Raji (cell line): Measurements from ENCODE around the gene SLC8B1.

Experiments
- POLR2A ChIP-seq: IDR thresholded peaks from 2 replicates; pipeline ENCODE4 v1.6.1; 2011; ENCODE audit warnings: low read depth, low read length, control low read depth; ENCODE audit not compliant: insufficient read depth

SLC8B1 gene

DNA sequence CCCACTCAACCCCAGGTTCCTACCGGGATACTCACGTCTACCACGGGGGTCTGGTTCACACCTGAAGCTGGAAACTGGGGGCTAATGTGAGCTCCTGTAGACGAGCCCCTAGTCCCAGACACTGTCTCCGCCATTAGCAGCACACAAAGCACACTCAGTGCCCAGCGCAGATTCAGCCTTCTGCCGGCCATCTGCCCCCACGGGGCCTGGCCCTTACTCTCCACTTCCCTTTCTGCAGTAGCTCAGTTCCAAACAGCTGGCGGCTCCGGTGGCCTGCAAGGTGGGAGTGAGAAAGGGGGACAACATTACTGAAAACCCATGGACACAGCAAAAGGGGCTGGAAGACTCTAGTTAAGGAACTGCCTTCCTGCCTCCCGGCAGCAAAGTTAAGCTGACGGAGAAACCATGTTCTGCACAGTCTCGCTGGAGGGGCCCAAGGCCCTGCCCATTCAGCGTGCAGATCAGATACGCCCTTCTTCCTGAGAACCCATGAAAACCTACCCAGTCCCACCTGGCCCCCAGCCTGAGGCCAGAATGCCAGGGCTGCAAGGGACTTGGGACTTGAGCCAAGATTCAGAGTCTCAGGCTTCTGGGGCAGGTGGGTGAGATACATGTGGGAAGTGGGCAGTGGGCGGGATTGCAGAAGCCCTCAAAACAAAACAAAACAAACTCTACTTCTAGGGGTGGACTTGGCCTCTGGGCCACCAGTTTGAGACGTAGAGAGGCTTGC lies 2.1 kb downstream of the SLC8B1 start:
- TF ChIP-seq POLR2A: no peak

DNA sequence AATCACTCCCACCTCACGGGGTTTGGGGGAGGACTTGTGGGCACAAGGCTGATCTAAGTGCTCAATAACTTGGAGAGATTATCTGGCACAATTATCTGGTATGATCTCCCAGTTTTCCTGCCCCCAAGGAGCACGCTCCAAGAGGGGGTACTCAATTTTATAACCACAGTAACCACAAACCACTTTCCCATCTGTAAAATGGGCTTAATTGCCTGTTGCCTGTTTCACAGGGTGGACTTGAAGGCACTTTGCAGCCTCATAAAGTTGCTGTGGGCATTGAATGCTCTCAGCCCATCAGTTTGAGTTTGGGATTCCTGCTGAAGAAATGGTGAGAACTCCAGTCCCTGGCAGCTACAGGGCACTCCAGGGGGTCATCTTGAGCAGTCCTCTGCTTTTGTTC lies 4.4 kb downstream of the SLC8B1 start:
- no peak for TF ChIP-seq POLR2A

DNA sequence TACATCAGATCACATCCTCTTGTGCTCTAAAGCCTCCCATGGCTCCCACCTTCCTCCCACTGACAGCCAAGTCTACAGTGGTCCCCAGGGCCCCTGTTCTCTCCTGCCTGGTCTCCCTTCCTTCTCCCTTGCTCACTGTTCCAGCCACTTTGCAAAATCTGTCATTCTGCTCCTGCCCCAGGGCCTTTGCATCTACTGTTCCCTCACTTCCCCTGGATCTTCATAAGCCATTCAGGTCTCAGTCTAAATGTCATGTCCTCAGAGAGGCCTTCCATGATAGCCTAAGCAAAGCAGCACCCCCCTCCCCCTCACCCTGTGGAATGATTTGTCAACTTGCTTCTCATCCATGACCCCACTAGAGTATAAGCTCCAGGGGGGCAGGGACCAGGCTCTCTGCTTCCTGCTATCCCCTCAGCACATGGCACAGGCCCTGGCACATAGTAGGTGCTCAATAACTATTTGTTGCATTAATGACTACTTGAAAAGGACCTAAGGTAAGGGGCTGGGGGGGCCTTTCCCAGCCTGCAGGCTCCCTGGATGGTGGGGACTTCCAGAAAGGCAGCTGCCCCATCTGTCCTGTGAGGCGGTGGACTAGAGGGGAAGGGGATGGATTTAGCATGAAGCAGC lies 5.0 kb downstream of the SLC8B1 start:
- TF ChIP-seq POLR2A: no peak

DNA sequence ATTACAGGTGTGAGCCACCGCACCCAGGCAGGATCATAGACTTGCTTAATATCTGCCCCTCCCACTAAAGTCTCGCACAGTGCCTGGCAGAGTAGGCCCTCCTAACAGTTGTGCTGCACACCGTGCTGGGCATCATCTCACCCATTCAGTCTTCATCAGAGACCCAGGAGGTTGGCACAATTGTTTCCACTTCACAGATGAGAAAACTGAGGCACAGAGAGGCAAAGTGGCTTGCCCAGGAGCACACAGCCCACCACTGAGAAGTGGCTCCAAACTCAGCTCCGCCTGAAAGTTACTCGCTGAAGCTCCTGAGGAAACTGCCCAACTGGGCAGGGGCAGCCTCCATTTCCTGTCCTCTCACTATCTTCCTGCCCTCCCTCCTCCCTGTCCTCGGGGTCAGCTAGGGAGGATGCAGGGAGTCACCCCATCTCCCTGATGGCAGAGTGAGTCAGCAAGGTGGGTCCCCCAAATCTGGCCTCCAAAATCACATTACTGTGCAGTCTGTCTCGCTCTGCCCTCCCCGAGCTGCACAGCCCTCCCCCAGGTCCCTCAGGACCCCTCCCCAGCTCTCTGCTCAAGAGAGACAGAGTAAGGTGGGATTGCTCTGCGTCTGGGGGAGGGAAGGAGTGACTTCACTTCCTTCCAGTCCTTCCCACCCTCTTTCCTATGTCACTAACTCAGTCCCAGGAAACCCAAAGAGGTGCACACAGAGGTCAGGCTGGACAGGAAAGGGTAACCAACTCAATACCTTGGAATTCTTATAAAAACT lies 5.7 kb downstream of the SLC8B1 start:
- TF ChIP-seq POLR2A: no peak

DNA sequence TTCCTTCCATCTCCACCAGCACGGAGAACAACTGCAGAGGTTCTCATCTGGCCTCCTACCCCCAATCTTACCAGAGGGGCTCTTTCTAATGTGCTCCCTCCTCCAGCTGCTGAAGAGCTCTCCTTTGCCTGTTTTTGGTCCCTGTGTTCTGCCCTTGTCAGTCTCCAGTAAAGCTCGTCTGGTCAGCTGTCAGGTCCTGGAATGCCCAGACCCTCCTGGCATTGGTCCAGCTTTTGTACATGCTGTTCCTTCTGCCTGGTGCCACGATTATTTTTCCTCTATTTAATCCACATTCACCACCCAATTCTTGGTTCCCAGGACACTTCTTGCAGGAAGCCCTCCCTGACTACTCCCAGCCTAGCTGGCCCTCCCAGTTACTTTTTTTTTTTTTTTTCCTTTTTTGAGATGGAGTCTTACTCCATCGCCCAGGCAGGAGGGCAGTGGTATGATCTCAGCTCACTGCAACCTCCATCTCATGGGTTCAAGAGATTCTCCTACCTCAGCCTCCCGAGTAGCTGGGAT lies 6.5 kb downstream of the SLC8B1 start:
- no peak for TF ChIP-seq POLR2A

DNA sequence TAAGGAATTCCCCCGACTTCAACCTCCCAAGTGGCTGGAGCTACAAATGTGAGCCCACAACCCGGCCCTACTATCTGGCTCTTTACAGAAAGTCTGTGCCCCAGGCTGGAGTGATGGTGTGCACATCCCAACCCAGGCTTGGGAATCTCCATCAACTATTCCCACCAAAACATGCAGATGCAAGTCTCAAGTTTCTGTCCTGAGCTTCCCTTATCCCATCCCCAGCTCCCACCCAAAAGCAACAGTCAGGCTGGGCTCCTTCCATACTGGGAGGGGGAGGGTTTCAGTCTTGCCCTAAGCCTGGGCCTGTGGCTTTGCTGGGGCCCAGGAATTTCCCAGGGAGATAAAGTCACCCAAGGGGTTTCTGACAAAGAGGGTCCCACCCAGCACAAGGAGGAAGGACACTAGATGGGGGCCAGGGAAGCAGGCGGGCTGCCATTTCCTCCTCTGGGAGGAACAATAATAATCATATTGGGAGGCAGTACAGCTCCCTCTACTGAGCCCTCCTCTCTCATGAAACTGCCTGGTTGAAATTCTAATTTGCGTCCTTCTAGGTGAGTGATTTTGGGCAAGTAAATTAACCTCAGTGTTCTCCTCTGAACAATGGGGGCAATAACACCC lies 8.0 kb downstream of the SLC8B1 start:
- TF ChIP-seq POLR2A: no peak

DNA sequence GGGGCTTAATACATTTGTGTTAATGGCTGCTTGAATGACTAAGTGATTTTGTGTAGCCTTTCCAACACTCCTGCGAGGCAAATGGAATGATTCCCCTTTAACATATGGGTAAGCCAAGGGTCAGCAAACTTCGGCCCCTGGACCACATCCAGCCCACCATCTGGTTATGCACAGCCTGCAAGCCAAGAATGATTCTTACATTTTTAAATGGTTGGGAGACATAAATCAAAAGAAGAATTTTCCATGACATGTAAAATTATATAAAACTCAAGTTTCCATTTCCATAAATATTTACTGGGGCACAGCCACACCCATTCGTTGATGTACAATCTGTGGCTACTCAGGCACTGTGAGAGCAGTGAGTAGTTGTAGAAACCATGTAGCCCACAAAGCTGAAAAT lies 9.0 kb downstream of the SLC8B1 start:
- no peak for TF ChIP-seq POLR2A

DNA sequence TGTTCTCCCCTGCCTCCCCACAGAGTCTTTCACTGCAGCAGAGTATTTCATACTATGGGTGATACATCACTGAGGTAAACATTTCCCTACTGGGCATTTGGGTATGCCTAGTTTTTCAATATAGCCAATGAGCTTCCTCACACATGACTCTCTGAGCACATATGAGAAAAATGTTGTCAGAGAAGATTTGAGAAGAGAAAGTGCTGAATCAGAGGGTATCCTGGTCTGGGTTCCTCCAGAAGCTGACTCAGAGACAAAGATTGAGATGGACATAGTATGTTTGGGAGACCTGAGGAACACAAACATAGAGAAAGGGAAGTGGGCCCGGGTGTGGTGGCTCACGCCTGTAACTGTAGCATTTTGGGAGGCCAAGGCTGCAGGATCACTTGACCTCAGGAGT lies 12.6 kb downstream of the SLC8B1 start:
- TF ChIP-seq POLR2A: no peak

DNA sequence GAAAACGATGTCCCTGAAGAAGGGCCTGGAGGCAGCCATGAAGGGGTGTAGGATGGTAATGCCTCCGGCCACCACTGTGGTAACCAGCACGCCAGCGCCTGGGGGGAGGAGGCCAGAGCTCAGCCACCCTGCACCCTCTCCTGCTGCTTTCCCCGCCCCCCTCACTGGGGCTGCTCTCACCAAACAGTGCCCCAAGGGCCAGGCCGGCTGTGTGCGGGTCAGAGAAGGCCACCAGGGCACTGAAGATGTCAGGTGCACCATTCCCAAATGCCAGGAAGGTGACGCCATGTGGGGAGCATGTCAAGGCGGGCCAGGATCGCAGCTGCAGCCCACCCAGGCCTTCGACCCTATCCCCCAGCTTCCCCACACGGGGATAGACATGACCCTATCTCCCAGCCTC lies 14.5 kb downstream of the SLC8B1 start:
- TF ChIP-seq POLR2A: no peak

DNA sequence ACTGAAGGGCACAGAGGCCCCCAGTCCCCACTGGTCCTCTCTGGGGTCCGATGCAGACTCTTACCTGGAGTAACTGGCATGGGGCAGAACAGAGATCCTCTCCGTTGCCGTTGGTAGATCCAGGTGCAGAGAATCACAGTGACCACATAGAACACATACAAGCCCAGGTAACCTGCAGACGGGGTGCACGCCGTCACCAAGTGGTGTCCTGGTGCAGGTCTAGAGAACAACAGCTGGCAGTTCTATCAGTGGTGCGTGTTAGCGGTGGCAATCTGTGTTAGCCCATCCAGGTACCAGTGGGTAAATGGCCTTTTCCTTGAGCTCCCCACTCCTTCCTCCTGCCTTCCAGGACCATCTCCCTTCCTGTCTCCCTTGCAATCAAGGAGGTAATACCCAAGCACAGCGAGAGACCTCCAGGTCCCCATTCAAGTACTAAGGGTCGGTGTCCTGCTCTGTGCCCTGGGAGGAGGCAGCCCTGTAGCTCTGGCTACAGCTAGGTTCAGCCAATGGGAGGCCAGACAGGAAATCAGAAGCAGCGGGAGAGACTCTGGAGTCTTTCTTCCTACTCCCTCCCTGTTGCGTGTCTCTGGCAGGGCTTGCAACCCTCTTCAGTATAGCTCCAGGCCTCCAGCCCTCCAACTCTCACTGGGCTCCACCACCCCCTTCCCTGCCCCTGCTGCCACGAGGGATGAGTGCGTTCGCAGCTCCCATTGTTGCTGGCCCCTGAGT lies 15.8 kb downstream of the SLC8B1 start:
- TF ChIP-seq POLR2A: no peak

DNA sequence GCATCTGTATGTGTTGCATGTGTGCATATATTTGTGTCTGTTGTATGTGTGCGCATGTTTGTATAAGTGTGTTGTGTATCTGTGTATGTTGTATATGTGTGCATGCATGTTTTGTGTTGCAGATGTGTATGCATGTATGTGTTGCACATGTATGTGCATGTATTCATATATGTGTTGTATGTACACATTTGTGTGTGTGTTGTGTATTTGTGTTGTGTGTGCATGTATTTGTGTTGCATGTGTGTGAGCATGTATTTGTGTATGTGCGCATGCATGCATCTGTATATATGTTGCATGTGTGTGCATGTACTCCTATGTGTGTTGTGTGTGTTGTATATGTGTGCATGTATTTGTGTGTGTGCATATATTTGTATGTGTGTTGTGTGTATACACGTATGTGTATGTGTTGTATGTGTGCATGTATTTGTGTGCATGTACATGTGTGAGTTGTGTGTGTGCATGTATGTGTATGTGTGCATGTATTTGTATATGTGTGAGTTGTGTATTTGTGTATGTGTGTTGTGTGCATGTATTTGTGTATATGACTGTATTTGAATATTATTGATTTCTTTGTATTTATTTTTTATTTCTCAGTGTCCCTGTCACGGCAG lies 16.8 kb downstream of the SLC8B1 start:
- TF ChIP-seq POLR2A: no peak

DNA sequence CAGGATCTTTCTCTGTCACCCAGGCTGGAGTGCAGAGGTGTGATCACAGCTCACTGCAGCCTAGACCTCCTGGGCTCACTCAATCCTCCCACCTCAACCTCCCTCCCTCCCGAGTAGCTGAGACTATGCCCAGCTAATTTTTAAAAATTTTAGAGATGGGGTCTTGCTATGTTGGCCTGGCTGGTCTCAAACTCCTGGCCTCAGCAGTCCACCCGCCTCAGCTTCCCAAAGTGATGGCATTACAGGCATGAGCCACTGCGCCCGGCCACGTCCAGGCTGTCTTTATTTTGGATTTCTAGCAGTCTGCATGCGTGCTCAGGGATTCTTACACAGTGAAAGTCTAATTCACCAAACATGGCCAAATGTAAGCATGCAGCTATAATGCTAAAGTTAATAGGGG lies 17.8 kb downstream of the SLC8B1 start:
- no peak for TF ChIP-seq POLR2A

DNA sequence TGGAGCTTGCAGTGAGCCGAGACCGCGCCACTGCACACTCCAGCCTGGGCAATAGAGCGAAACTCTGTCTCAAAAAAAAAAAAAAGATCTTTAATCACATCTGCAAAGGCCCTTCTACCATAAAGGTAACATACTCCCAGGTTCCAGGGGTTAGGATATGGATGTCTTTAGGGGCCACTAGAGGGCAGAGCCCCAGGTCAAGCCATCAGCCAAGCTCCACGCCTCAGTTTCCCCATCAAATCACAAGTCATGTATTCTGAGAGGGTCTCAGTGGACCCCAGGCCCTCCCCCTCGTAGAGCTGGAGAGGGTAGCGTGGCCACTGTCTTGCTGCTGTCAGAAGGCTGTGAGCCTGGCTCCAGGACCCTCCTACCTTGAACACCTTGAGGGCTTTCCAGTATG lies 18.8 kb downstream of the SLC8B1 start:
- no peak for TF ChIP-seq POLR2A

DNA sequence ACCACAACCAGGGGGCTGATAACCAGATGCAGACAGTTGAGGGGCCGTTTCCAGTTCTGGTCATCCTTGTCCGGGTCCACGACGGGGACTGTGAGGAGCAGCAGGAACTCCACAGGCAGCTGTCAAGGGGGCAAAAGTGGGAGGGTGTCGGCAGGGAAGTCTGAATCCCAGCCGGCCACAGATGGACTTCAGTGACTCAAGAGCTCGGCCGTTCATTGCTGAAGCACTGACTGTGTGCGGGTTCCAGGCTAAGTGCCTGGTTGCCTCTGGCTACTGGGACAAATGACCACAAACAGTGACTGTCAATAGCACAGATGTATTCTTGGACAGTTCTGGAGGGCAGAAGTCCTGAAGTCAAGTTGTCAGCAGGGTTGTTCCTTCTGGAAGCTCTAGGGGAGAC lies 19.6 kb downstream of the SLC8B1 start:
- TF ChIP-seq POLR2A: no peak

DNA sequence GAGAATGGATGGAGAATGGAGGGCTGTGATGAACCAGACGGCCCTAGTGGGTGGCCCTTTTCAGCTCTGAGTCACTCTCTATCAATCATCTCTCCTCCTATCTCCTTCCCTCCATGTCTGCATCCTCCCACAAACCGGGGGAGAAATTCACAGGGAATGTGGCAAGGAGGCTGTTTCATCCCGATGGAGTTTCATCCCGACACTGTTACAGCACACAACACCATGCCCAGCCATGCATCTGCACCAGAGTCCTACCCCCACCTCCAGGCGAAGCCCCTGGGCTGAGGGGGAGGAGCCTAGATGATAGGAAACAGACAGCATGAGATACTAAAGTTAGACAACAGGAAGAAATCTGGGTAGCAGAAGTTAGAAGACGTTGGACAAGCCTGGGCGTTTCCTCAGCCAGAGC lies 20.8 kb downstream of the SLC8B1 start:
- TF ChIP-seq POLR2A: no peak

DNA sequence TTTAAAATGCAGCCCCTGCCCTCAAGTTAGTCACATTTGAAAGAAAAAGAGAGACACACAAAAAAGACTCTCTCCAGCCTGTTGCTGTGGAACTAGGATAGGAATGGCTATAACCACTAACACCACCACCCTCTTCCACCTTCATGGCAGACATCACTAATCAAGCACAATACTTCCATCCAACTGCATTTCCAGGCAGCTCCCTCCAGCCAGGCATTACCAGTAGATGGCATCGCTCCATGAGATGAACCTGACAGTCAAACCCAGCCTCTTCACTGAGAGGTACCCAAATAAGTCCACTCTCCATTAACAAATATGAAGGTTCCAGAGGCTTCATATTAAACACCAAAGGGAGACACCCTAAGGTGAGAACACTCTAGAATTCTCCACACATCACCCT lies 24.4 kb downstream of the SLC8B1 start:
- TF ChIP-seq POLR2A: no peak
